Activated CD8-positive, alpha-beta memory T cell treated with anti-CD3 and anti-CD28 coated beads, Interleukin-2, amount 50 U/mL, for 48 hours (primary cell): ENCODE results near the gene HSPA12A.

ENCODE experiments used
- DNase-seq: peaks from one replicate; pipeline ENCODE4 v3.0.0-alpha.2; 2020

HSPA12A gene

DNA sequence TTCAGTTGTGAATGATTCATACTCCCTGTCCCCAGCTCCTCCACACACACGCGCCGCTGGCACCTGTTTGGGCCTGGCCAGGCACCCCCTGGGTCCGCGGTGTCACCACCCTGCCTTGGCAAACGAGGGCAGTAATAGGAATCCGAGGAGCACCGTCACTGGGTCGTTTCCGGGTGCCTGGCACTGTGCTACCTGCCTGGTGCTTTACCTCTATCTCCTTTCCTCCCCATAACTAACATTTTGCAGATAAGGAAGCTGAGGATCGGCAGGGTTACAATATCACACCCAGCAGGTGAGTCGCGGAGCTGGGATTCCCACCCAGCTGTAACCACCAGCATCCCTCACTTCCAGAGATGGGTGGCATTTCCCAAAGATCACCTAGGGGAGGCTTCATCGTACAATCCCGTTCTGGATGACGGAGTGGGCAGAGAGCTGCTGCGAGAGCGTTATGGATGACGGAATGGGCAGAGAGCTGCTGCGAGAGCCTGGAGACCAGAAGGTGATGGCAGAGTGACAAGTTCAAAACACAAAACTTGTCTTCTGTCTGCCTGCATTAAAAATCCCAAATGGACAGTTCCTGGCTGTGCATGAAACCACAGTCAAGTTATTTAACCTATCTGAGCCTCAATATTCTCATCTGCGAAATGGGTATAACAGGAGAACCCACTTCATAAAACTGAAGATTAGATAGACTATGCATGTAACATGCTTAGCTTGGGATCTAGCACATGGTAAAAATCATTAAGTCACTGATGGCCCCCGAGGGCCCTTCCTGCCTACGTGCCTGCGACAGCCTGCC, 1.1 kb upstream of the HSPA12A start:
- DNase-seq = no peak

DNA sequence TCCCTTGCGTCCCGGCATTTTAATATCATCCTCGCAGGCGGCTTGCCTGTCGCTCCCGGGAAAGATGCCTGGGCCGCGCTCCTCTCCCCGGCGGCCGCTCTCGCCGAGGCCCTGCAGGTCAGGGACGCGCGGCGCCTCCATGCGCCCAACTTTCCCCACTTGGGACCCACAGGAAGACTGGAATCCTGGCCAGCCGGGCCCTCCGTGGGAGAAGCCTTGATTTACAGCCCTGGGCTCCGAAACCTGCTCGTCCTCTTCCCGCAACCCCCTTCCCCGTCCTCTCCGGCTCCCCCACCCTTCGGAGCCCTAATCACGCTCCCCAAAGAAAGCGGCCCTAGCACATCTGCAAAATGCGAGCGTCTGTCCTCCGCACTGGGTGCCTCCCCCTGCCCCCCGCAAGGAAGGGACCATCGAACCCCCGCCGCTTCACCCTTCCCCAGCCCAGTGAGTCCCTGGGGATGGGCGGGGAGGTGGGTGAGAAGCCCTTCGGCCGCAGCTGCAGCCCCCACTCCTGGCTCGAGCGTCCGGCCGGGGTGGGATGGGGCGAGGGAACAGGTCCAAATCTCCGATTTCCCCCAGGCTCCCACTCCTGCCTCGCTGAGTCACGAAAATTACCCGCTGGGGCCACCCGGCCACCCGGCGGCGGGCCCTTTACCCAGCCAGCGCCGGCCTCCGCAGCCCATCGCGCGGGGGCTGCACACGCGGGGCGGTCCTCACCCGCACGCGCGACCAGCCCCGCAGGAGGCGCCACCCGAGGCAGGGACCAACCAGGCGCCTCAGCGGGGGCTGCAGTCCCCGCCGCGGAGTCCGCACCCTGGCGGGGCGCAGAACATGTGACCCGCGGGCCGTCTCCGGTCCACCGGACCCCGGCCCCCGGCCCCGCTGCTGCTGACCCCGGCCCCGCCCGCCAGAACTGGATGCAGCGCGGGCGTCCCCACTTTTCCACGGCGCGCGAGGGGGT, 695 bp downstream of the HSPA12A start:
- DNase-seq = no peak

DNA sequence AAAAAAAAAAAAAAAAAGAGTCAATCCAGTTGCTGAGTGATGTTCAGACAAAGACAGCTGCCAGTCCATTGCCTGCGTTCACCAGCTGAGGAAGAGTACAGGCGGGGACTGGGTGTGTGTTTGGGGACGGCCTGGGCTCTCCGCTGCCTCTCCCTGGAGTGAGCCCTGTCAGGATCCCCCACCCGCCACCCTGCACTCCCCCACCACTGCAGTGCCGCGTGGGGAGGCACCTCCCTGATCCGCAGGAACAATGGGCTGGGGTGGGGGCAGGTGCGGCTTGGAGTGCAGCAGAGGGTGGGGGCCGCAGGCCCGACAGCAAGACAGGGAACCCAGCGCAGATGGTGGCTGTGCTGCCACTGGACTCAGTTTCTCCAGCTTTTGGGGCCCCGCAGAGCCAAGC, 1.4 kb downstream of the HSPA12A start:
- DNase-seq = no peak

DNA sequence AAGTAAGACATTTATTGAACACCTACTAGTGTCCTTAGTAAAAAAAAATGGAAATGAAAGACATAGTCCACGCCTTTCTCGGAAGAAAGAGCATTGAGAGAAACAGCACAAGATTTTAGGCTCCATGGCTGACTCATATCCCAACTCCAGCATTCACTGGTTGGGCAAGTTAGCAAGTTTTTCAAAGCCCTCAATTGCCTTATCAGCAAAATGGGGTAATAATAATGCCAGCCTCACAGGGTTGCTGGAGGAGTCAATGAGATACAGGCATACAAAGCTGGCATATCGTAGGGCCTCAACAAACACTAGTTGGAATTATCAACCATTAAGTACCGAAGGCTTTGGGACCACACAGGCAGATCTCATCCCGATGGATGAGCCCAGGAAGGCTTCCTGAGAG, 4.0 kb downstream of the HSPA12A start:
- DNase-seq = no peak

DNA sequence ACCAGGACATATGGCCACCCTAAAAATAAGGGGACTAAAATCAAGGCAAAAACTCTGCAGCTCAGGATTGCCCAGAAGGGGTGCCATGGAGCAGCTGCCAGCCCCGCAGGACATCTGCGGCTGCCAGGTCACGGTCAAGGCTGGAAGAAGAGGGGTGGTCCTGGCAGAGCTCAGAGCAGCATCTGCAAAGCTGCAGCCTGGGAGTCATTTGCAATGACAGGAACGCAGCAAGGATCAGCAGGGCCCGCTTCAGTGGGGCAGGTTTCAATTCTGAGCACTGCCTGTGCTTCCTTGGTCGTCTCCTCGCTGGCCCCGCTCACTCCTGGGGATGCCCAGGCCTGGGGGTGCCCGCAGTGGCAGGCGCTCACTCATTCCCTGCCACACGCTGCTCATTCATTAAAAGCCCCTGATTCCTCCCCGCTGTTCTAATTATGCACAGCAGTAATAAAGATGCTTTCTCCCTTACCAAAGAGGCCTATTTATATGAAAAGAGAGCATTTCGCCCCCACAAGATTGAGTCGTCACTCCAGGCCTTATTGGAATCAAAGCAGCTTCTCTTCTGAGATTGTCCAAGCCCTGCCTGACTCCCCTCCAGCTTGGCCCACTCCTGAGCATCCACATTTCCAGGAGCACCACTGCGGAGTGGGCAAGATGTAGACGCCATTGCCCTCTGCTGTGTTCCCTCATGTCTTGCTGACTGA, 4.6 kb downstream of the HSPA12A start:
- no peak for DNase-seq

DNA sequence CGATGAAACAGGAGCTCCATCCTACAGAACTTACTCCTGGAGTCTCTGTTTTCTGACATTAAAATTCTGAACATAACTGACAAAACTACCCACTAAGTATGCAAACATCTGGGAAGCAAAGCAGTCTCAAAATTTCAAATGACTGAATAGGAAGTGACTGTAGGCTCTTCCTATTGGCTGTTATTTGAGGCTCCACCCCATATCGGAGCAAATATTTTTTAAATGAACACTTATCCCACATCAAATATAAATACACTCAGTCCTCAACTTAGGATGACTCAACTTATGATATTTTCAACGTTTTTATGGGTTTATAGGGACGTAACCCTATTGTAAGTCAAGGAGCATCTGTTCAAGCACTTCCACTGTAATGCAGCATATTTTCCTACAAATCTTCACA, 8.8 kb downstream of the HSPA12A start:
- DNase-seq = no peak

DNA sequence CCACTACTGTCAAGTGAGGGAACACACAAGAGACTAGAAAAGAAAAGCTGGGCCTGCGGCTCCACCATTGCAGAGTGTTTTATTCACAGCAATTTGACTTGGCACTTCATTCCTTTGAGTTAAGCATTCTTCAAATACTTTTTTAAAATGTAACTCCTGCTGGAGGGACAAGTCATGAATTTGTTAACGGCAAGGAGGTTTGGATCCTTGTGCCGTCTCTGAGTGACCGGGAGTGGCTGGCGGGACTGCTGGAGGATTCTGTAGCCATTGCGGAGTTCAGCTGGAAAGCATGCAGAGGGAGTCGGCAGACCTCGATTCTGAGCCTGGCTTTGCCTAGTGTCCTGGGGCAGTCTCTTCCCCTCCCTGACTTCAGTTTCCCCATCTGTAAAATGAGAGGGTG, 9.8 kb downstream of the HSPA12A start:
- DNase-seq = no peak

DNA sequence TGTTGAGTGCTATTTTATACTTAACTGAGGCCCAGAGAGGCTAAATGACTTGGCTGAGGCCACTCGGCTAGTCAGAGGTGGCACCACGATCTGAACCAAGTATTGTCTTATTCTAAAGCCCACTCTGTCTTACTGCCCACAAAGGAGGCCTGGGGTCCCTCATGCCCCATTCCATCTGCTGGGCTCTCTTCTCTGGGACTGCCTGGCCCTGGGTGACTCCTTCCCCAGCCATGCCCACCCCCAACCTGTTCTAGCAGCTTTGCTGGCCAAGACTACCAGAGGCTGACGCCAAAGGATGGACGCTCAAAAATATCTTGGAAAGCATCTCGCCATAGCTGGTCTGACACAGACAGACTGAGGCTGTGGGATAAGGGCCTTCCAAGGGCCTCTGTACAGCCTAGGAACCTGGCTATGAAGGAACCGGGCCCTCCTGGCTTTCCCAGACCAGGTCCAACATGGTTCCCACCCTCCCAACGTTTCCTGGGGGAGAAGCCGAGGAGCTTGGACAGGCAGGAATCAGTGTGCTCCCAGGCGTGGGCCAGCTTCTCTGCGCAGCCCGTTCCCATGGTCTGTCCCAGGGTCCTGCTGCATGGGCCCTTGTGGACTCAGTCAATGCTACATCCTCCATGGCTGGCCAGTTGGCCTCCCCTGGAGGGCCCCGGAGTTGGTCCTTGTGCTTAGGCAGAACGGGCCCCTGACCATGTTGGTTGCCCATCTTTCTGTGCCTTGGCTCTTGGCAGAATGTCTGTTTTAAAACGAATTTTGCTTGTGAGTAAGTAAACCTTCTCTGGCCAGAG, 11.7 kb downstream of the HSPA12A start:
- DNase-seq = no peak

DNA sequence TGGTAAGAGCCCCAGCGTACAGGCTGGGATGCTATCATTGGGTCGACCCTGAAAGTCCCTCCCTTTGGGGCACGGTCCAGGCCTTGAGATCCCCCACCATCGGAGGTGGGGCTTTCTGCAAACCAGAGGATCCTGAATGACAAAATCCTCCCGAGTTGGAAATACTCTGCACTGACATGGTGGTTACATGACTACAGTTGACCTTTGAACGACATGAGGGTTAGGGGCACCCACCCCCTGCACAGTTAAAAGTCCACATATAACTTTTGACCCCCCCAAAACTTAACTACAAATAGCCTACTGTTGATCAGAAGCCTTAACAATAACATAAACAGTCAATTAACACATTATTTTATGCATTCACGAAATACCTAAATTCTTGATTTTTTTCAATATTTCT, 13.1 kb downstream of the HSPA12A start:
- no peak for DNase-seq

DNA sequence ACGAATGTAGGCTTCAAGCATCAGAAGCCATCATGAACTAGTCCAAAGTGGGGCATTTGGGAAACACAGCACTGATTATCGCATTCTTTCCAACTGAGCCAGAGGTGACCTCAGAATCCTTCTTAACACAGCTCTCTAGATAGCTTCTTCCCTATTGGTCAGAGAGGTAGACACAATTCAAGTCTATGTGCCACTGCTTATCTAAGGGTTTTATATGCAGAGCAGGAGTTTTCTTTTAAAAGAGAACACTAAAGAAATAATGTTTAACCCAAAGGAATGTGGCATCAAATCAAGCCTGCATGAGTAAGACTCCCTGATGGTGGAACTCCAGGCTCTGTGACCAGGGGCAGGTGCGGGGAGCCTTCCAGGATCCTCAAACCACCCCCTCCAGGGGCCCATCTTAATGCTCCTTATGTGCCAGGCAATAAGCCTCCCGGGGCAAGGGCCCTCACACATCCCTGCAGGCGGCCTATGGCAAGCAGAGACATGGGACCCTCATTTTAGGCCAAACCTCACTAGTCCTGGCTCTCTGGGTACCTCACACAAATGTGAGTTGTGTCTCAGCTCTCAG, 13.8 kb downstream of the HSPA12A start:
- DNase-seq = no peak

DNA sequence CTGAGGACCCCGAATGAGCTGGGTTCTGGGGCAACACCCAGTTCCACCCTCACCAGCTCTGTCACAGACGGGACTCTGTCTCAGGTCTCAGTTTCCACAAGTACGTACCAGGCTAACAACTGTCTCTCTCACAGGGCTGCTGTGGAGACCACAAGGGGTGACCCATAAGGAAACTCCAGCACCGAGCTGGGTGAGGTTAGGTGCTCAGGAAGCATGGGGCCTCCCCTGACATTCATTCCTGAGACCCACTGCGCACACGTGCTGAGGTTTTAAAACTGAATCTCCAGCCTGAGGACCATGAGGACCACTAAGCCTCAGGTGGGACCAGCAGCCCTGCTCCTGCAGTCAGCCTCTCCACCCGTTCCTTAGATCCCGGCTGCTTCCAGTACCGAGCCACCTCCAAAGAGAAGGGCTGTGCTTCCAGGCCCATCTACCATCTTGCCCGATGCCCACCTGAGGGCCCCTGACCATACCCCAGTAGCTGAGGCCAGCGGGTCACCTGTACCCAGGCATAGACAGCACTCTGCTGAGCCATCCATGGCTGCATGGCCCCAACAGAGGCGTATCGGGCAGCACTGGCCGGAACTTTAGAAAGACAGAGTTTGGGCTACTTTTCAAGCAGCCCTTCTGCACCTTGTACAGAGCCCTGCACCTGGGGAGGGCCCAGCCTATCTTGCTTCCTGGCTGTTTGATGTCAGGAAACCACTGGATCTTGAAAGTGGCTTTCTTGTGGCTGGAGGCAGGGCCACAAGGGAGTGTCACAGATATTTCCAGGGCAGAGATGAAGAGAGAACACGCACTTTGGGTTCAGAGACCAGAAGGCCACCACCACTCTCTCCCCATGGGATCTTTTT, 18.7 kb downstream of the HSPA12A start:
- no peak for DNase-seq

DNA sequence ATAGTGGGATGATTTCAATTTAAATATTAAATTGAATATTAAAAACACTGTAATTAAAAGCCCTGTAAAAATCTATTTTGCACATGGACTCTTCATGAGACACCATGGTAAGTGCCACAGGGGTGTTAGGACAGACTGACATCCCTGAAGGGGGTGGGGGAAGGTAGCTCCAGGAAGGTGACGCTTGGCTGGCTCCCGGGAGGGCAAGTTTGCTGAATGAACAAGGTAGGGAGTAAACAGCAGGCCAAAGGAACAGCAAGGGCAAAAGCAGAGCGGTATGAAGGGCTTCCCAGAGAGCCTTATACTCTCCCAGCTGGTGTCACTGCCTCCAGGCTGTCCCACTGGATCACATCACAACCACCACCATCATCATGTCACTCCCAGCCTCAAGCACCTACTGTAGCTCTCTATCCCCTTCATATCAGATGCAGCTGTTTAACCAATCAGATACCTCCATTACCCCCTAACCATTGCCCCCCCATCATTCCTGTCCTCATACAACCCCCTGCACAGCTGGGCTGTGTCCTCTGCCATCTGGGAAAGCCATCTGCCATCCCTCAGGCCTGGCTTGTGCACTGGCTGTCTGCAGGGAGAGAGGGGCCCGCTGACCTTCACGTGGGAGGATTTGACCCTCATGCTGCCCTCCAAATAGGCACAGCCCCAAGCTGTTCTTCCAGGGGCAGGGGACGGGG, 19.5 kb downstream of the HSPA12A start:
- no peak for DNase-seq

DNA sequence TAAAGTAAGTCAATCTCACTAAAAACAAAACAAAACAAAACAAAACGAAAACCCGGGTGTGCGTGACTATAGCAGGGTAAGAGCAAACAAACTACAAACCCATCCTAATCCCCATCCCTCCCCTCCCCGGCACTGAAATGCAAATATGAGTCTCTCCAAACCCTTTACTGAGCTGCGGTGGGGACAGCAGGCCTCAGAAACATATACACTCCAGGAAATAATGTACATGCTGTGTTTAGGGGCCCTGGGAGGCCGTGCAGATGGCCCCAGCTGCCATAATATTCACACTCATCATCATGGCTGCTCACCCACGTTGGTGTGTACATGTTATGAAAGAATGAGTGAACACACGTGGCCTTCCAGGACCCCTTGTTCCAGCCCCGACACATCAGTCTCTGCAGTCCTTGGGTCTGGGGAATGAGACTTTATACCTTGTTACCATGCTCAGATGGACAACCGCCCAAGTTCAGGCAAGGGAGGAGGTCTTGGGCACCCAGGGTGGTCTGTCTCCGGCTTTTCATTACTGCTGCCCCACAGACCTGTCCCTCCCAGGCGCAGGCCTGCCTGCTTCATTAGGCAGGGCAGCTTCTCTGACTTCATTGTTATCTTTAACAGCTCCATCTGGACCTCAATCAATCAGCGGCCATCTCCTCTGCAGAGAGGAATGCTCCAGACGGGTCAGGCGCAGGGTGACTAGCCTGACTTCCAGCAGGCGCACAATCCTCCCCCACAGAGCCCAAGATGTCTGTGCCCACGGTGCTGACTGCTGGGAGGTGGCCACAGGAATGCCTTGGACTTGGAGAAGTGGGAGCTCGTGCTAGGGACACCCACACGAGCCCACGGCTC, 20.6 kb downstream of the HSPA12A start:
- DNase-seq = no peak

DNA sequence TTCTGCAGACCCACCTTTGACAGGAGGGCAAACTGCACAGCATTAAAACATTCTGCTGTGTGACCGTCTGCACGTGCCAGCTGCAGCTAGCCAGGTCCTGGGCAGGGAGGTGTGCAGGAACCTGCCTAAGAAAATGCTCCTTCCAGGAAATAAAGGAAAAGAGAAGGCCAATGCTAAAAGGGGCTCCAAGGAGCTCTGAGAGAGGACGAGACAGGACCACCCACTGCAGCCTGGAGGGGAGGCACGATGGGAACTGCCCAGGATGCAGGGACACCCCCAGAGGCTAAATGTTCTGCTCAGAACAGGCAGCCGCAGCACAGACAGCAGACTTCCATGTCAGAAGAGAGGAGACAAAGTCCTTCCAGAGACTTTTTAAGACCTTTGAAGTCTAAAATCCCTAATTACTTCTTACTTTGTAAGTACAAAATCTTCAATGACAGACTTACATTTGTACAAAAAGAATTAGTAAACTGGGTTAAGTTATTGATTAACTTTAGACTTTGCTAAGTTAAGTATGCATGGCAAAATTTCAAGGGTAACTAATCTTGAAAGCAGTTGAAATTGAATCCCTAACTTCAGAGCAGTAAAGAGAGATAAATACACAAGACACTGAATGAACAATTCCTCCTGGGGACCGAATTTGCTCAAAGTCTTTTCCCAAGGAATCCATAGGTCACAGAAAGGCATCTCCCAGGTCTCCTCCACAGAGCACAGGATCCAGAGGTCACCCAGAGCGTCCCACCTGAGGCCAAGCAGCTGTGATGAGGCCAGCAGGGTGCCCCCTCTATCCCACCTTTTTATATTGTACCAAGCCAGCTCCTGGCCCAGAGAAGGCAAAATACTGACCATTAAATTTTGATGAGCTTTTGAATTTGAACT, 21.5 kb downstream of the HSPA12A start:
- no peak for DNase-seq

DNA sequence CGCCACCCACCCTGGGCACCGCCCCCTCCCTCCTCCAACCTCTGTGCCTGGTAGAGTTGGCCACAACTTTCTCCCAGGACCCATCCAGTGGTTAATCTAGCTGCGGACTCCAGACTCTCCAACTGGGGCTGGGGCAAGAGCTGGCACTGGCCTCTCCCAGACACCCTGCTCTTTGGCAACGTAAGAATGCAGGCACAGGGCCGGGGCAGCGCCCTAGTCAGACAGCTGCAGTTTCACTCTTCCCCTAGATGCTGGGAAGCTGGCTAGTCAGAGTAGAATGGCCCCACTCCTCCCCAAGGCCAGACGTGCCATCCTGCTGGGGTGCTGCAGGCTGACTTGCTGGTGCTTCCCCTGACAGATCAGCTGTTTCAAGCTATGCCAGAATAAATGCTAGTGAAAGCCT, 22.1 kb downstream of the HSPA12A start:
- DNase-seq = no peak

DNA sequence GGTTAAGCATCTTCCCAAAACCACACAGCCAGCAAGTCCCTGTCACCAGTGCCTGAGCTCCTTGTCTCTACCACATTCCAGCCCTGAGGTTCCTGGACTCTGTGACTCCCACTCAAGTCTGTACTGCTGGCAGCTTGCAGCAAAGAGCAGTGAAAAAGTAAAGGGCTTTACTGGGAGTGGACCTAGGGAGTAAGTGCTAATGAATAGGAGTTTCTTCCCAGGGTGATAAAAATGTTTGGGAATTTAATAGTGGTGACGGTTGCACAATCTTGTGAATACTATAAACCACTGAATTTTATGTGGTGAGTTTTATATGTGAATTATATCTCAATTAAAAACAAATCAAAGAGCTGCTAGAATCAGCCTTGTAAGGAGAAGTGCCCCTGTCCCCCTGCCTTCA, 22.6 kb downstream of the HSPA12A start:
- DNase-seq = no peak

DNA sequence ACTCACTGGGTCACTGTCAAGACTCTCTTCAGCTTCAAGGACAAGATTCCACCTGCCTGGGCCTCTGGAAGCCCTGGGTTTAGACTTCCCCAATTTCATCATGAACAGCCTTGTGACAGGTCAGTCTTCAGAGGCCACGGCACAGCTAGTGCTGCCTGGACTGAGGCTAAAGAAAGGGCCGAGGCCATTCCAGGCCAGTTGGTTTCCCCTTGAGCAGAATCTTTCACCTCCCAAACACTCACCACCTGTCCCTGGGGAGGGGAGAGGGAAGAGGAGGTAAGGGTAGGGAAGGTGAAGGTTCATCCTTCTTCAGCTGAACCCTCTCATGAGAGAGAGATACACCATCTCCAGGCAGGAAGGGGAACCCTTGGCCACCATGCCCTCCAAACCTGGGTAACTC, 24.3 kb downstream of the HSPA12A start:
- no peak for DNase-seq

DNA sequence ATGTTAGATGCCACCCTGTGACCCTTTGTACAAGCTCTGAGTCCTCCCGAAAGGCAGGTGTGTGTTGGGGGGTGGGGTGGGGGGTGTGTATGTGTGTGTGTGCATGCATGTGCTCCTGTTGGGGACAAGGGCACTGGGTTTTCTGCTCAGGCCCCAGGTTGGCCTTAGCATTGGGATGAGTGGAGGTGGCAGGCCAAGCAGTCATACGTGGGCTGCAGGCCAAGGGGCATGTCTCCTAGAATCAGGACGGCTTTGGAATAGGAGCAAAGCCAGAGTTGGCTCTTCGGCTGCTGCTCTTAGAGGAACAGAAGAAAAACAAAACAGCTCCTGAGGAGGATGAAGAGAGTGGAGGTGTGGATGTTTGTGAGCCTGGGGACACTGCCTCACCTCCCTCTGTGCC, 26.0 kb downstream of the HSPA12A start:
- no peak for DNase-seq
